Measurements from ENCODE around the gene MRPL14. TPM values are rescaled to one million over a fixed set of nuclear protein-coding genes. Genes with fewer than 3 reads are reported as not detected.

MRPL14 gene
- total RNA-seq, 1 donor from 2014 or later, result 41.2 TPM

DNA sequence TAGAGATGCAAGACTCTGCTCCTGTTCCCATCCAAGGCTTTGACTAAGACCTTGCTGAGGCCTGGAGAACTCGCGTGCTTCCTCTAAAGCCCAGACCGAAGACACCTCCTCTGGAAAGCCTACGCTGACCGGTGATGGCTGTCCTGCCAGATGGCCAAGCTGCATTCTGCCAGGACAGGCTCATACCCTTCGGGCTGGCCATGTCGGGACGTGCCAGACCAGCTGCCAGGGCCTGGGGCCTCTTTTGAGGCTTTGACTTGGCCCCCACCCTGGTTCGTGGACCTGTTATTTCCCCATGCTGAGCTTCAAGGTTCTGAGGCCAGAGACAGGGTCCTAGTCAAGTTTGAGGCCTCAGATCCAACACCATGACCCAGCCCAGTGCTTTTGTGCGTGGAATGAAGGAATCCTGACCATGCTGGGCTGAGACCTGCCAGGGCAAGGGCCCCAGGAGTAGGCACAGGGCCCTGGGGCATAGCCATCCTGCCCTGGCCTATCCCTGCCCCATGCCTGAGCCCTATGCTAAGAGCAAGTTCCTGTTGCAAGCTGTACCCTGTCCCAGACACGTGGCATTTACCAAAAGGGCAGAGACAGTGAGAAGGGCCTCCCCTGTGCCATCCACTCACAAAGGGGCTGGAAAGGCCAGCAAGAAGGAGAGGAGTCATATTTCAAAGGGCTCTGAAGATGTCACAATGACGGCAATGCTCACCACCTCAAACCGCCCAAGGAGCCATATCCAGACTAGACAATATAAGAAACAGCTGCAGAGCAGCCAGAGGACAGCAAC, 42.8 kb downstream of the MRPL14 start:
- DNase-seq (ENCODE audit: low spot score in 2 of 2), result no peak
- no peak for FAIRE-seq

DNA sequence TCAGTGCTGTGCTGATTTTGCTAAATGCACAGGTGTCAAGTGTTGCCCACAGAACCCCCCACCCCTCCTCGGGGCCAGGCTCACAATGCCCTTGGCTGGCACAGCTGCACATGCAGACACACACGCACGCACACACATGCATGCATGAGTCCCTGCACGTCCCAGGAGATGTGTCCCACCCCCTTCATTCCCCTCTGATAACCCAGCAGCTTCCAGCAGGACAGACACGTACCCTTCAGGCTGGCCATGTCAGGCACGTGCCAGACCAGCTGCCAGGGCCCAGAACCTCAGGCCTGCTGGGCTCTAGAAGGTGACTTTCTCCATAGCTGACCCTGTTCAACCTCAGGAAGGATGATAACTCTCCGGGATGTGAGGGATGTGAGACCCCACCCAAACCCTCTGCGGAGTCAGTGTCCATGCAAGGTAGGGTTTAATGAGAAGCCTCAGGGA, 44.4 kb downstream of the MRPL14 start:
- FAIRE-seq (no peak), DNase-seq (ENCODE audit: low spot score in 2 of 2) (no peak)

DNA sequence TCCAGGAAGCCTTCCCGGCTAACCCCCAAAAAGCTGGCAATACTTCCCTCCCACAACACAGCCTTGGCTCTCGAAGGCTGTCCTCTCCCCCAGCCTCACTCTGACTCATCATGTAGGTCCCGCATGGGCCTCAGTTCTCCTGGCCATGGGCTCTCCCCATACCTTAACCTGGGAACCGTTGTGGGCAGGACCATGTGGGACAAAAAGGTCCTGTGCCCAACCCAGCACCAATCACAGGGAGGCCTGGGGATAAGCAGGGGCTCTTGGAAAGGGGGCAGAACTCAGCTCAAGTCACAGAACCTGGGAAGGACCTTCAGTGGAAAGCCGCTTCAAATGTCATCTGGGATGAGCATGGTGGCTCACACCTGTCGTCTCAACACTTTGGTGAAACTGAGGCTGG, 45.5 kb downstream of the MRPL14 start:
- no peak for DNase-seq (ENCODE audit: low spot score in 2 of 2)
- no peak for FAIRE-seq

DNA sequence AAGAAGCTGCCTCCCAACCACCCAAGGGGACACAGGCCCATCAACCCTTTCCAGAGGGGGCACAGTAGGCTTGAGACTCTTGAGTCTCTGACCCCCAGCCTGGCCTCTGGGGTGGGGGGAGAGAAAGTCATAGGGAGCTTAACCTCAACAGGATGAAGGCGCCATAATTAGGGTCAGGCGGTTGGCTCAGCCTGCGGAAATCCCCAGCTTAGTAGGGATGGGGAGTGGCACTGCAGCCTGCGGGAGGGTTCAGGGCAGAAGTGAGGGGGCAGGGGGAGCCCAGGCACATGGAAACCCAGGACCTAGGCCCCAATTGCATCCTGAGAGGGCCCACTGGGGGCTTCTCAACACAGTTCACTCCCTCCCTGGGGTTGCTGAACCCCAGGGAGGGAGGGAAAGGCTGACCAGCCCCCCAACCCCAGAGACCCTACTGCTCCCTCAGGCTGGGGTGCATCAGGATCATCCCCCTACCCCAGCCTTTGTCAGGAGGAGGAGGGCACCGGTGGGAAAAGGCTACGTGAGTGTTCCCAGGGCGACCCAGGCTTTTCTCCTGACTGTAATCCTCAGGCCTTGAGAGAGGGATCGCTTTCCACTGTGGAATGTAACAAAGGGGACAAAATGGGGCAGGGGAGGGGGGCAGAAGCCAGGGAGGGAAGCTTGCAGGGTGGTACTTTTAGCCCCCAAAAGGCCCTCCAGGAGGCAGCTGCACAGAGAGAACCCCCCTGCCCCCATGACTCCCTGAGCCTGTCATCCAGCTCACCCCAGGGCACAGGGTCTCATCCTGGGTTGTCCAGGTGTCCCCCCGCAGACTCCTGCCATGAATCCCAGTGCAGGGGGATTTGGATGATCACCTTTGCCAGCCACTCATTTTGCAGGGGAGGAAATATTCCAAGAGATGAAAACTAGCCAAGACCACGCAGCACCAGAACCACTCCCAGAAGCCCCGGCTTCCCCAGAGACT, 46.4 kb downstream of the MRPL14 start:
- FAIRE-seq, result no peak
- DNase-seq (ENCODE audit: low spot score in 2 of 2), result no peak

DNA sequence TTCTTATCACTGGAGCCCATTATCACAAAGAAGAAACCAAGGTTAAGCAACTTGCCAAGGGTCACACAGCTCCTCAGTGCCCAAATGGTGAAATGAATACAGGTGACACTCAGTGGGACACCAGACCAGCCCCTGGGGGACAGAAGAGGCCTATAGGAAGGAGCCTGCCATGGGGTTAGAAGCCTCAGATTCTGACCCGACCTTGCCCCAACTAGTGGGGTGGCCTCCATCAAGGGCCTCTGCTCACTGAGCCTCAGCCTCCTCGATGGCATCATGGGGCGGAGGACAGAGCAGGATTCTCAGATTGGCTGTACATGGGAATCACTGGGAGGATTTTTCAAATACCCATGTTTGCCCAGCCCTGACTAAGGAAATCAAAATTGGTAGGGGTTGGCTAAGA, 47.6 kb downstream of the MRPL14 start:
- DNase-seq (ENCODE audit: low spot score in 2 of 2) (no peak), FAIRE-seq (no peak)

DNA sequence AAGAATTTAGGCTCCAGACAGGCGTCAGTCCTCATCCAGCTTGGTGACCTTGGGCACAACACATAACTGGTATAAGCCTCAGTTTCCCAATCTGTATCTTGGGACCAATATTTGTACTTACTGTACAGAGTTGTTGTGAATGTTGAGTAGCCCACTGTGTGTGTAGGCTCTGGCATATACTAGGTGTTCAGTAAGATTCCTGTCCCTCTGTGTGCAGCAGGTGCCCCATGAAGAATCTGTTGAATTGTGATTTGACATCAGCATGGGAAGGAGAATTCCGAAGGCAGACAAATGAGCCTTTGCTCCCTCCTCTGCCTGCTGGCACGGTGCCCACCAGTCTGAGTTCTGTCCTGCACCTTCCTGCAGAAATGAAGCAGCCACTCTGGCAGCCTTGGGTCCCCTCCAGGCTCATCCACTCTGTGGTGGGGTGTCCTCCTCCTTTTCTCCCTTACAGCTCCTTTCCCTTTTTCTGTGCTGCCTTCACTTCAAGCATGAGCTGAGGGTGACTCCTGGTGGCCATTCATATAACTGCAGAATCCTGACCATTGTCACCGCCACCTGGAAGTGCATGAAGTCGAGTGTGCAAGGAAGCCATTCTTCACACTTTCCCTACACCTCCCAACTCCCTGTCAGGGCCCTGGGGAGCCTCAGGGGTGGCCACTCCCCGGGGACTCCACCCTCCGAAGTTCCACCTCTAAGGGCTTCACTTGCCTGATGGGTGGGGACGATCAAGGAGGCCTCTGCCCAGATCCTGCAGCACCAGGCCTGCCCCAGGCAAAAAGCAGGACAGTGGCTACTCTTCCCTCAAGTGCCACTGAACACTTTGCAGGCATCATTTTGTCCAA, 48.2 kb downstream of the MRPL14 start:
- peak; percentile 79 to 81 for DNase-seq (ENCODE audit: low spot score in 2 of 2)
- FAIRE-seq, result no peak

DNA sequence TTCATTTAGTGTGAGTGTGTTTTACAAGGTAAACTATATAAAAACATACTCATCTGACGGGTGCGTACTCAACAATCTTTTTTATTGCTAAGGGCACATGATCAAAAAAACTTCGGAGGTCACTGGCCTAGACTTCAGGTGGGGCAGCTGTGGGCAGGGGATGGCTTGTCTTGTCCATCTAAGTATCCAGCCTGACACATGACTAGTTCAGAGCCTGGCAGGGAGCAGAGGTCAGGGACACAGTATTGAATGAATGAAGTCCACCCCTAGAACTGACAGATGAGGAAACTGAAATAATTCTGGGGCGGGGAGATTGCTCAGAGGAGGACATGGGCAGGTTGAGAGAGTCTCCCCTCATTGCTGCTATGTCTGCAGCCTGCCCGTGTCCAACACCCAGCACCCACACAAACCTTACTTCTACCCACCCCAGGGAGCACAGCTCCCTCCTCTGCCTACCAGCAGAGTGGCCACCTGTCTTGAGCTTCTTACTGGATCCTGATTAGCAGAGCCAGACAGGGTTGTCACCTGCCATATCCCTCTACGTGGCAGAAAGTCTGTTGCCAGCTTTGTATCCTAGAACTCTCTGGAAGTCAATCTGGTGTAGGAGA, 48.9 kb downstream of the MRPL14 start:
- DNase-seq (ENCODE audit: low spot score in 2 of 2) (no peak), FAIRE-seq (no peak)

DNA sequence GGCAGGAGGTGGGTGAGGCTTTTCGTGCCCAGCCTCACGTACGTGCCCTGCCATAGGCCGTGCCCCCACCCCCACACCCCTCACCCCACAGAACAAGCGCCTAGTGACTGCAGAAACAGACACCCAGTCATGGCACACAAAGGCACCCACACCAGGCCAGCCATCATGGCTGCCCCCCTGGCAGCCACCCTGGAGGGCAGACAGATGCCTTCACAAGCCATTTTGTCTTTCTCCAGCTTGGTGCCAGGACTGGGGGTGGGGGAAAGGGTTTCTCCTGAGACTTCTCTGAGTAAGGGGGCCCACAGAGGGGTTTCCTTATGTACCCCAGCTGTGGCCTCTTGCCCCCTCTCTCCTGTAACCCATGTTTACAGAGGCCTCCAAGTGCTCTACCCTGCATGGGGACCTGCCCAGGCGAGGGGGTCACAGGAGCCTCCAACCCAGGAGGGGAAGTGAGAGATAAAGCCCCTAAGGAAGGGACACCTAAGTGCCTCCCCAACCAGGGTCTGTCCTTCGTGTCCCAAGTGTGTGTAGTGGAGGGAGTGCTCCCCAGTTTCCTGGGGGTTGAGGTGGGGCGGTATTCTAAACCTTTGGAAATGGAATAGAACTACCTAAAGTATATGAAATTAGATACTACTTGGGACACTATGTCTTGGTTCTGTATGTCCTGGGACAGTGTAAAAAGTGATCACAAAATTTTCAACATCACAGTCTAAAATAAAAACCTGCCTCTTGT, 49.9 kb downstream of the MRPL14 start:
- FAIRE-seq (no peak), DNase-seq (ENCODE audit: low spot score in 2 of 2) (peak in 1 of 2 donors; percentile 49)

DNA sequence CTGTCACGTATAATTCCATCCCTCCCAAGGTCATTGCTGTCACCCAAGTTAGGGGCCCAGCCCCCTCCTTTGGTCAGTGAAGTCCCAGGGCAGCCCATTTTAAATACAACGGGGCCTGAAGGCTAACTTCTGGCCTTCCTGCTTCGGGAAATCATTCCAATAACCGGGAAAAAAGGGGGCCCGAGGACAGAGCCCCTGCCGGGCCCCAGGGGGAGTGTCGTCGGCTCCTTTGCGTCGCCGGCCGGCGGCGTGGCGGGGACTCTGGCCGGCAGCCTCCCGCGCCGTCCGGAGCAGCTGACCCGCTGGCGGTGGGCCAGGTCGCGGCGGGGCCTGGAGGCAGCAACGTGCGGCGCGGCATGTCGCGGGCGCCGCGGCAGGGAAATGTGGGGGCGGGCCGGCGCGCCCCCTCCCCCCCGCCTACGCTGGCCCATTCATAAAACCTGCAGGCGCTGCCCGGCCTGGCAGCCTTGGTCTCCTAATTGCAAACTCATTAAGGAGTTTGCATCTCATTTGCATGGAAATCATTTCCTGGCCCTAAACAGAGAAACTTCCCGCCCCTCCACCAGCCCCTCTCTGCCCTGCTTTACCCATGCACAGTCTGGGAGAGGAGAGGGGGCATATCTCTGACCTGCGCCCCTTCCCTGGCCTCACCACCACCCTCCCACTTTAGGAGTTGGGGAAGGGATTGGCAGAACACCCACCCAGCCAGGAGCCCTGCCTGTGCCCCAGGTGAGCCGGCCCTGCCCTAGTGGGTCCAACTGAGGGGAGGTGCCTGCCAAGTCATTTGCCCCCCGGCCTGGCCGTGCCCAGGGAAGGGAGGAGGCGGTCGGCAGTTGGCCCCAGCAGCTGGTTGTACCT, 50.7 kb downstream of the MRPL14 start:
- DNase-seq (ENCODE audit: low spot score in 2 of 2) (peak; percentile 77 to 82), FAIRE-seq (no peak)

DNA sequence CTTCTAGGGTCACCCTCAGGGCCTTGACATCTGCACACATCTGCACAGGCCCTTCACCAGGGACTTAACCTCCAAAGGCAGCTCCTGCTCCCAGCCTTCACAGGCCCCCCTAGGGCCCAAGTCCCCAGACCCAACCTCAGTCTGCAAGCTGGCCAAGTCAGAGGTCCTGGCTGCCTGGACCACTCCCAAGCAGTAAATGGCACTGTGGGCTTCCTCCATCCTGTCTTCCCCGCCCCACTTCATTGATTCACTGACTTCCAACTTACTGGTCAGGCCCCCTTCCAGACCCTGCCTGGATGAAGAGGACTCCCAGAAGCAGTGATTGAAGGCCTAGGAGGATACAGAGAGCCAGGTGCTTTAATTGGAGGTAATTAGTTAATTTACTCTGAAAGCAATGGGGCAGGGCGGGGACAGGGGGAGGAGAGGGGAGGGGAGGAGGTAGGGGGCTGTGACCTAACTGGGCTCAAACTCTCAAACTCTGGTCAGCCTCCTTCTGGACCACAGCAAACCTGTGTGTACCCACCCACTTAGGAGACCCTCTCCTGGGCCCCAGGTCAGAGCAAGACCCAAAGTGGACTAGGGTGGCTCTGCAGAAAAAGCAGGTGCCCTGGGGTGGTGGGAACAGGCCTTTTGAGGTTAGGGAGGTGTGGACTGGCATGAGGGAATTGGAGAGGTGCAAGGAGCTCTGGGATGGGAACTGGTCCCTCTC, 51.5 kb downstream of the MRPL14 start:
- FAIRE-seq, result no peak
- DNase-seq (ENCODE audit: low spot score in 2 of 2), result no peak

DNA sequence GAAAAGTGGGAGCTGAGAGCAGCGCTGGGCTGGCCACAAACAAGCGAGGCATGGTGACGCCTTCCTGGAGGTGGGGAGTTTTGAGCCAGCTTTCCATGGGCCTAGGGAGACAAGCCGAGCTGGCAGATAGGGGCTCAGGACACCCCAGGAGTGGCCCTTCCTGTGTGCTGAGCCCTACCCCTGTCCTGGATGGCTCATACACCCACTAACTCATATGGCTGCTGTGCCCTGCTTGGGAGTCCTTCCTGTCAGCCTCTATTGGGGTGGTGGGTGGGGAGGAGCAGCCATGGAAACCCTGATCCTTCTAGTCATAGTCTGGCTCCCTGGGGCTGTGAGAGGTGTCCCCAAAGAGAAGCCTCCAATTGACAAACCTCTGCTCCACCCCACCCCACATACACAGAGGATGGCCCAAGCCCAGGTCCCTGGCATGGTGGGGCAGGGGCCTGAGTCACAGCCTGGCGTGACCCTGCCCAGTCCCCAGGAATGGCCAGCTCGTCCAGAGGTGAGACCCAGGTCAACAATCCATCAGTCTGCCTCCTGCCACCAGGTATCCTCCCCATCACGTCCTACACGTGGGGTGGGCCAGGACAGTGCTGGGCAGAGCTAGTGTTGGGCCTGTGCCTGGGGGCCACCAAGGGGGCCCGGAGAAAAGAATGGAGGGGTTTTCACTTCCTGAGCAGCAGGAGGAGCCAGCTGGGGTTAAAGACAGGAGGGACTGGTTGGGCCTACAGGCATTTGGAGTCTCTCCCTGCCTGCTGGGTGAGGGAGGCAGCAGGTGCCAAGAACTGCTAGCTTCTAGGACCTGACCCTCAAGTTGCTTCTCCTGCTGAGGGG, 52.2 kb downstream of the MRPL14 start:
- DNase-seq (ENCODE audit: low spot score in 2 of 2), result no peak
- FAIRE-seq, result no peak

DNA sequence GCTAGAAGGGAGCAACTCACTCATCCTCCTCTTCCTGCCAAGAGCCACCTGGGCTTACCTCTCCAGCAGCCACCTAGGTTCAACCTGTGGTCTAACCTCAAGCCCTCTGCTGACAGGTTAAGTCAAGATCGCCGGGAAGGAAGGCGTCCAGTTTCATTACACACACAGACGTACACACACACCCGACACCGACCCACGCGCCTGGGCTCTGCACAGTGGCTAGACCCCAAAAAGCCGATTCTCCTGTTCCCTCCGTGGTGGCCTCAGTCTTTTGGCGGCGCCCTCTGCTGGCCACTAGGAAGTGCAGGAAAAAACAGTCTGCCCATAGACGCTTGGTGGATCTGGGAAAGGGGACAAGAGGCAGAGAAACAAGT, 52.8 kb downstream of the MRPL14 start:
- peak; percentile 83 to 84 for DNase-seq (ENCODE audit: low spot score in 2 of 2)
- no peak for FAIRE-seq

DNA sequence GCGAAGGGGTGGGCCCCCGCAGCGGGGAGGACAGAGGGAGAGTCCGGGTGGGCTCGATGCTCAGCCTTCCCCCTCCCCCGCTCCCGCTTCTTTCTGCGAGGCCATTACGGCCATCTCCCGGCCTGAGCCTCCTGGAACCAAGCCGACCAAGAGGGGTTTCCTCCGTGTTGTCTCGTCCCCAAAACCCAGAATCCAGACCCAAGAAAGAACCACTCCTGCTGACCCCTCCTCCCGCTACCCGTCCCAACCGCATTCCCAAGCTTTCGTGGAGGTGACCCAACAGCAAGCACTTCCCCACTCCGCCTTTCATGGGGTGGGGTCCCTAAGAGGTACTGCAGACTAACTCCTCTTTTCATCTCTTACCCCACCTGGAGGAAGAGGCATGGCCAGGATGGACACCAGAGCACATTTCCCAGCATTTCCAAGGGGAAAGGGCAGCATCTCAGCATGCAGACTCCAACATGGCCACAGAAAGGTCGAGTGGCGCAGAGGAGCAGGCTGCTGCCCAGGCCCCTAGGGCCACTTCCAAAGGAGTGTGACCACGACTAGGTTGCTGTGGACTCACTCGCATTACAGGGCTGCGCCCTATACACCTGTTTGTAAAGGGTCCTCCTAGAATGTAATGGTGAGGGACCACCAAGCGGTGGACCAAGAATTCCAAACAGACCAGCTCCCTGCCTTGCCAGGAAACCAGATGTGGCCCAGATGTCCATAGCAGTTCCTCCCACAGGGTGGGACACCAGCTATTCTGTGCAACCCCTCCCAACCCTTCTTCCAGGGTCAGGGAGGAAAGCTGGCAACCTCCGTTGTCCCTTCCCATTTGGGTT, 53.4 kb downstream of the MRPL14 start:
- FAIRE-seq, result no peak
- DNase-seq (ENCODE audit: low spot score in 2 of 2), result peak in 1 of 2 donors; percentile 39

DNA sequence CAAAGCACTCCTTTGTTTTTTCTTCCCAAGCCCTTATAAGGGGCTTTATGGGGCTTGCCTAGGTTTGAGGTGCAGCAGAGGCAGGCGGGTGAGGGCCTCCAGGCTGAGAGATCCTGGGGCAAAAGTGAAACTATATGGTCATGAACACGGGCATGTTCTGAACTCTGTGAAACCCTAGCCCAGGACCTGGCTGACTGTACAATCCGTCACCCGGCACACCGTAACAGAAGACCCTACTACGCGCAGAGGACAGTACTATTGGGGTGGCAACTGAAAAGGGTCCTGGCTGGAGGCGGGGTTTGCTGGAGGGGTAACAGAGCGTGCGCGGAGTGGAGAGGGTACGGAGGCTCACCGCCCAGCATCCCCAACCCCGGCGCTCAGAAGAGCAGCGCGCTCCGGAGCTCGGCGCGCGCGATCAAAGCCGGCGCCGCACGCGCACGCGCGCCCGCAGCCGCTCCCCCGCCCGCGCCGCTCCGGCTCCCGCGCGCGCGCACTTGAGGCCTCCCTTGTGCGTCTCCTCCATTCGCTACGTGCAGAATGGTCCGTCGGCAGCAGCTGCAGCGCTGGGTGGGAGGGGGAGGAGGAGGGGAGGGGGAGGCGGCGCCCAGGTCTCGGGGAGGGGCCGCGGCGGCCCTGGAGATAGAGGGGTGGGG, 54.2 kb downstream of the MRPL14 start:
- FAIRE-seq (no peak), DNase-seq (ENCODE audit: low spot score in 2 of 2) (peak; percentile 91 to 92)

DNA sequence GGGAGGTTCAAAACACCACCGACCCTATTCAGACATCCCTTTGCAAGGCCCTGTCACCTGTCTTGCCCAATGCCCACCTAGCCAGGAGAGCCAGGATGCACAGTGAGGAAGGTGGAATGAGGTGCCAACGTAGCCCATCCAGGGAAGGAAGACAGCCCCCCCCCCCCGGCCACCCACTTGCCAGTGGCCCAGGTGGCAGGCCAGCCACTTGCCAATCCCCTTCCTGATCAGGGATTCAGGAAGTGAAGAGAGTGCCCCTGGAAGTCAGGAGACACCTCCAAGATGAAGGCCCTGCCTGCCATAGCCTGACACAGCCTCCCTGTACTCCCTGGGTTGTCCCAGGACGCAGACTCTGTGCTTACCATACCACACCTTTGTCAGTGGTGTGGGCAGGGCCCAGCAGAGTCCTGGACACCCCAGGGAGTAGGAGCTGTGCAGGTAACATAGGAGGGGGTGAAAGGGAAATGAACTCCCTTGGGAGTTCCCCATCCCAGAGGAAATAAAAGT, 54.7 kb downstream of the MRPL14 start:
- FAIRE-seq, result no peak
- no peak for DNase-seq (ENCODE audit: low spot score in 2 of 2)
